ENCODE data around the gene BLOC1S3. TPM values are rescaled to one million over a fixed set of nuclear protein-coding genes. Genes with fewer than 3 reads are reported as not detected.

BLOC1S3 gene
- total and polyA plus RNA-seq, 2 of the 13 experiments (the other 11 are each of a cell fraction or from before 2014, with no cell fraction given), result 4.3 to 4.8 TPM

DNA sequence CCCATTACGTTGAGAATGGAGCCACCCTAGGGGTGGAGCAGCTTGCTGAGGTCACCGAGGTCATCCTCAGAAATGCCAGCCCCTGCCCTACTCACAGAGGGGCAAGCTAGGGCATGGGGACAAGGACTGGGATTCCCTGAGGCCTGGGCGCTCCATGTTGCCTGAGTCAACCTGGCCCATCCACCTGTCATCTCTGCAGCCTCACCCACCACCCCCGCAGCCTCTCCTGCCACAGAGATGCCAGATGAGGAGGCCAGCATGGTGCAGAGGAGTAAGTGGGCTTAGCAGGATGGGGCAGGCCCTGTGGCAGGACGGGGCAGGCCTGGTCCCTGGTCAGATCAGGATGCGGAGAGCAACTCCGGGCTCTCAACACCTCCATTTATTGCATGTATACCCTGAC, 27.3 kb upstream of the BLOC1S3 start:
- Histone ChIP-seq H3K9me3 (ENCODE audit: low read length) (no peaks in the 10 kb centered on the region), H3K4me1 (ENCODE audit: insufficient read depth, low read length) (peaks cover 48% of the 10 kb centered on the region), H3K79me2 (ENCODE audit: insufficient read depth, low read length) (no peaks in the 10 kb centered on the region), H3K27ac (ENCODE audit: extremely low read length, insufficient read depth, low read length) (no peak overlapping the region), H4K20me1 (ENCODE audit: insufficient read depth, low read length) (no peaks in the 10 kb centered on the region), H3K27me3 (ENCODE audit: control insufficient read depth in 1 of 2, insufficient read depth in 2 of 2, low read length in 2 of 2) (peaks cover 0 to 8% of the 10 kb centered on the region in 2 experiments; a peak in 1 of 5 replicates), H3K9ac (ENCODE audit: insufficient read depth, low read depth, low read length) (no peak overlapping the region), H3K4me3 (replicated peaks in 1 of 3; ENCODE audit: insufficient read depth in 1 of 3, low read depth in 2 of 3, low read length in 3 of 3) (no peak overlapping the region), H3K36me3 (replicated peaks in 1 of 2; ENCODE audit: control insufficient read depth in 1 of 2, insufficient read depth in 2 of 2, low read length in 2 of 2) (no peaks in the 10 kb centered on the region), H3K4me2 (ENCODE audit: low read depth, low read length) (peak overlapping the region; percentile 18; the same call in 1 of the 2 replicates), H2AFZ (ENCODE audit: low read length) (no peak overlapping the region)
- ATAC-seq, result no peak; the same call in 2 of the 3 replicates
- intact Hi-C loops (cut with micrococcal nuclease; ENCODE audit: unreplicated experiment), result no loop called here
- CTCF ChIA-PET (ENCODE audit: low intra/inter-chr PET ratio, low total read pairs), result no interaction called here
- no peak for DNase-seq (ENCODE audit: low spot score)
- in situ Hi-C loops (cut with HindIII; ENCODE audit: extremely low pct_ligation_motif_present, low pct_unique_long_range_greater_than_20kb), result no loop called here
- POLR2A ChIA-PET, result interaction anchor here (1.0 kb wide), 1 partner anchor 15 kb away, joined by 4 read pairs; no protein-coding TSS in a partner anchor
- WGBS (ENCODE audit: low lambda C conversion rate), result no CpG with 5 or more reads among the region's 7 CpGs
- BruUV-seq (replicated peaks), result no TSS peak
- no peak for TF ChIP-seq SP1 (IDR thresholded peaks at IDR 0.05)
- TF ChIP-seq SP1 (CRISPR knock-in tag; IDR thresholded peaks at IDR 0.05), result no peak
- TF ChIP-seq ZZZ3 (CRISPR knock-in tag; IDR thresholded peaks at IDR 0.05; ENCODE audit: borderline replicate concordance), result 0 out of 2 replicates have a peak, but pooled peaks have one; percentile 26
- TF ChIP-seq HNRNPL (IDR thresholded peaks at IDR 0.05; ENCODE audit: low read depth, low read length), result peak; percentile 64; the same call in 1 of the 2 replicates
- TF ChIP-seq AGO2 (optimal IDR thresholded peaks at IDR 0.05; ENCODE audit: low read depth, low read length), result peak; percentile 49
- no peak for TF ChIP-seq ZNF101 (CRISPR knock-in tag; IDR thresholded peaks at IDR 0.05; ENCODE audit: borderline replicate concordance, low read depth)
- no peak for FAIRE-seq

DNA sequence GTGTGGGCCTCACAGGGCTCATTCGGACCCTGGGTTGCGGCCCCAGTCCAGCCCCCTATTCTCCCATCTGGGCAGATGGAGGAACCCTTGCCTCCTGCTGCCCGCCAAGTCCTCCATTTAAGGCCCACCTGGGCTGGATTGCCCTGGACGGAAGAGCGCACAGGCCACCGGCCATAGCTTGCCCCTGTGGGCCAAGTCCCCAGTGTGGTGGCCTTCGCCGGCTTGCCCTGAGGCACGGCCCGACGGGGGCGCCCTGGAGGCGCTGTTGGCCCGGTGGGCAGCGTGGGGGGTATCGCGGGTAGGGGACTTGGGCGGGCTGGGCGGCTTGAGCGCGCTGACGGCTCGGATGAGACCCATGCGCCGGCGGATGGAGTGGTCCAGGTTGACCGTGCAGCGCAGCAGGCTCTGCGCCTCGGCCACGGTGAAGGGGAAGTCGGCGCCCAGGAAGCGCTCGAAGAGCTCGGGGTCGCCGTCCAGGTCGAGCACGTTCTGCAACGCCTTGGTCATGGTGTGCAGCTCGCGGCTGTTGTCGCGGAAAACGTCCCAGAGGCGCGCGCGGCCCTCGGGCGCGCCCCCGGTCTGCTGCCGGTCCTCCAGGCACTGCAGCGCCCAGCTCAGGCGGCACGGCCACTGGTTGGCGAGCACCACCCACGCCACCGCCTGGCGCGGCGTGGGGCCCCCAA, 26.6 kb upstream of the BLOC1S3 start:
- POLR2A ChIA-PET, result interaction anchor here (1.0 kb wide), 1 partner anchor 15 kb away, joined by 4 read pairs; no protein-coding TSS in a partner anchor
- peaks cover 54% of the 10 kb centered on the region for H3K4me1 ChIP-seq (ENCODE audit: insufficient read depth, low read length)

More for the DNA sequence above, 26.6 kb upstream of the BLOC1S3 start:
- H3K36me3 ChIP-seq (replicated peaks in 1 of 2; ENCODE audit: control insufficient read depth in 1 of 2, insufficient read depth in 2 of 2, low read length in 2 of 2), result no peaks in the 10 kb centered on the region
- TF ChIP-seq HIVEP1 (CRISPR knock-in tag; IDR thresholded peaks at IDR 0.05) (0 out of 2 replicates have a peak, but pooled peaks have one; percentile 43), AGO2 (optimal IDR thresholded peaks at IDR 0.05; ENCODE audit: low read depth, low read length) (peak; percentile 59)
- TF ChIP-seq, protein P1, sequence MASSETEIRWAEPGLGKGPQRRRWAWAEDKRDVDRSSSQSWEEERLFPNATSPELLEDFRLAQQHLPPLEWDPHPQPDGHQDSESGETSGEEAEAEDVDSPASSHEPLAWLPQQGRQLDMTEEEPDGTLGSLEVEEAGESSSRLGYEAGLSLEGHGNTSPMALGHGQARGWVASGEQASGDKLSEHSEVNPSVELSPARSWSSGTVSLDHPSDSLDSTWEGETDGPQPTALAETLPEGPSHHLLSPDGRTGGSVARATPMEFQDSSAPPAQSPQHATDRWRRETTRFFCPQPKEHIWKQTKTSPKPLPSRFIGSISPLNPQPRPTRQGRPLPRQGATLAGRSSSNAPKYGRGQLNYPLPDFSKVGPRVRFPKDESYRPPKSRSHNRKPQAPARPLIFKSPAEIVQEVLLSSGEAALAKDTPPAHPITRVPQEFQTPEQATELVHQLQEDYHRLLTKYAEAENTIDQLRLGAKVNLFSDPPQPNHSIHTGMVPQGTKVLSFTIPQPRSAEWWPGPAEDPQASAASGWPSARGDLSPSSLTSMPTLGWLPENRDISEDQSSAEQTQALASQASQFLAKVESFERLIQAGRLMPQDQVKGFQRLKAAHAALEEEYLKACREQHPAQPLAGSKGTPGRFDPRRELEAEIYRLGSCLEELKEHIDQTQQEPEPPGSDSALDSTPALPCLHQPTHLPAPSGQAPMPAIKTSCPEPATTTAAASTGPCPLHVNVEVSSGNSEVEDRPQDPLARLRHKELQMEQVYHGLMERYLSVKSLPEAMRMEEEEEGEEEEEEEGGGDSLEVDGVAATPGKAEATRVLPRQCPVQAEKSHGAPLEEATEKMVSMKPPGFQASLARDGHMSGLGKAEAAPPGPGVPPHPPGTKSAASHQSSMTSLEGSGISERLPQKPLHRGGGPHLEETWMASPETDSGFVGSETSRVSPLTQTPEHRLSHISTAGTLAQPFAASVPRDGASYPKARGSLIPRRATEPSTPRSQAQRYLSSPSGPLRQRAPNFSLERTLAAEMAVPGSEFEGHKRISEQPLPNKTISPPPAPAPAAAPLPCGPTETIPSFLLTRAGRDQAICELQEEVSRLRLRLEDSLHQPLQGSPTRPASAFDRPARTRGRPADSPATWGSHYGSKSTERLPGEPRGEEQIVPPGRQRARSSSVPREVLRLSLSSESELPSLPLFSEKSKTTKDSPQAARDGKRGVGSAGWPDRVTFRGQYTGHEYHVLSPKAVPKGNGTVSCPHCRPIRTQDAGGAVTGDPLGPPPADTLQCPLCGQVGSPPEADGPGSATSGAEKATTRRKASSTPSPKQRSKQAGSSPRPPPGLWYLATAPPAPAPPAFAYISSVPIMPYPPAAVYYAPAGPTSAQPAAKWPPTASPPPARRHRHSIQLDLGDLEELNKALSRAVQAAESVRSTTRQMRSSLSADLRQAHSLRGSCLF (CRISPR knock-in tag; IDR thresholded peaks at IDR 0.05; ENCODE audit: borderline replicate concordance), result no peak
- DNase-seq (ENCODE audit: low spot score), result no peak
- no peak overlapping the region for H3K4me2 ChIP-seq (ENCODE audit: low read depth, low read length)
- BruUV-seq (replicated peaks), result no TSS peak
- CTCF ChIA-PET (ENCODE audit: low intra/inter-chr PET ratio, low total read pairs), result no interaction called here
- H3K4me3 ChIP-seq (replicated peaks in 1 of 3; ENCODE audit: insufficient read depth in 1 of 3, low read depth in 2 of 3, low read length in 3 of 3), result no peak overlapping the region
- intact Hi-C loops (cut with micrococcal nuclease; ENCODE audit: unreplicated experiment), result no loop called here
- no peaks in the 10 kb centered on the region for H3K9me3 ChIP-seq (ENCODE audit: low read length)
- ATAC-seq, result no peak
- in situ Hi-C loops (cut with HindIII; ENCODE audit: extremely low pct_ligation_motif_present, low pct_unique_long_range_greater_than_20kb), result no loop called here
- H4K20me1 ChIP-seq (ENCODE audit: insufficient read depth, low read length), result no peaks in the 10 kb centered on the region
- H3K27me3 ChIP-seq (ENCODE audit: control insufficient read depth in 1 of 2, insufficient read depth in 2 of 2, low read length in 2 of 2), result peaks cover 0 to 14% of the 10 kb centered on the region in 2 experiments; a peak in 3 of 5 replicates
- no peak overlapping the region for H3K9ac ChIP-seq (ENCODE audit: insufficient read depth, low read depth, low read length)
- no peak for FAIRE-seq
- no peak overlapping the region for H3K27ac ChIP-seq (ENCODE audit: extremely low read length, insufficient read depth, low read length)
- WGBS (ENCODE audit: low lambda C conversion rate), result 92% methylated on average over 55 of the region's 64 CpGs
- H3K79me2 ChIP-seq (ENCODE audit: insufficient read depth, low read length), result no peaks in the 10 kb centered on the region
- no peak overlapping the region for H2AFZ ChIP-seq (ENCODE audit: low read length)

Measured in HepG2 (cell line).